Stimulated activated CD8-positive, alpha-beta memory T cell treated with anti-CD3 and anti-CD28 coated beads, Interleukin-7, amount 100 ng/mL, for 4 hours (primary cell): ENCODE results near the gene KRT32.

Experiments used
- DNase-seq, 2 donors: peaks; one replicate each; pipeline ENCODE4 v3.0.0-alpha.2; 2020; ENCODE audit warnings: low read depth in 2 of 2

KRT32 gene

GRCh38 chr17:41492771-41493170, 25.6 kb upstream of the KRT32 start:
- no peak for DNase-seq

GRCh38 chr17:41492351-41492750, 25.2 kb upstream of the KRT32 start:
- DNase-seq, result no peak

- DNase-seq, result no peak
Measured at GRCh38 chr17:41491476-41491875, 24.3 kb upstream of the KRT32 start.

GRCh38 chr17:41490000-41490990, 23.1 kb upstream of the KRT32 start:
- no peak for DNase-seq

- DNase-seq, result no peak
Measured at GRCh38 chr17:41489531-41489930, 22.3 kb upstream of the KRT32 start, which contains the start of gene KRT36. KRT36 (minus strand) TSS chr17:41489910; CDS start chr17:41489864, 46 bp downstream.

- DNase-seq, result no peak
Measured at GRCh38 chr17:41486809-41487530, 19.8 kb upstream of the KRT32 start.

- DNase-seq, result no peak
Measured at GRCh38 chr17:41486316-41486715, 19.1 kb upstream of the KRT32 start.

GRCh38 chr17:41484920-41485904, 18.0 kb upstream of the KRT32 start:
- no peak for DNase-seq

- no peak for DNase-seq
Measured at GRCh38 chr17:41483991-41484826, 17.0 kb upstream of the KRT32 start.

GRCh38 chr17:41483531-41483930, 16.3 kb upstream of the KRT32 start:
- DNase-seq, result no peak

- no peak for DNase-seq
Measured at GRCh38 chr17:41481036-41481435, 13.8 kb upstream of the KRT32 start, which contains the start of gene KRT35. KRT35 (minus strand) TSS chr17:41481151; CDS start chr17:41481097, 54 bp downstream.

- DNase-seq, result no peak
Measured at GRCh38 chr17:41480581-41480980, 13.4 kb upstream of the KRT32 start.

- DNase-seq, result no peak
Measured at GRCh38 chr17:41480136-41480535, 12.9 kb upstream of the KRT32 start.

GRCh38 chr17:41478237-41478636, 11.1 kb upstream of the KRT32 start:
- DNase-seq, result no peak

- no peak for DNase-seq
Measured at GRCh38 chr17:41476866-41477815, 10.0 kb upstream of the KRT32 start.

- no peak for DNase-seq
Measured at GRCh38 chr17:41475421-41475820, 8.2 kb upstream of the KRT32 start.

- no peak for DNase-seq
Measured at GRCh38 chr17:41474863-41475262, 7.7 kb upstream of the KRT32 start.

GRCh38 chr17:41468346-41468745, 1.2 kb upstream of the KRT32 start:
- DNase-seq, result no peak

- DNase-seq, result no peak
Measured at GRCh38 chr17:41467561-41467960, 375 bp upstream of the KRT32 start.
